ENCODE measurements around the gene MYO1D.

Gene MYO1D

GRCh38 chr17:32625971-32626370 is 251.0 kb downstream of the MYO1D start:
- no peak for DNase-seq (ENCODE audit: low read depth in 2 of 2)

GRCh38 chr17:32623196-32623595 is 253.7 kb downstream of the MYO1D start:
- DNase-seq (ENCODE audit: low read depth in 2 of 2), result no peak

GRCh38 chr17:32622540-32622939 is 254.4 kb downstream of the MYO1D start:
- DNase-seq (ENCODE audit: low read depth in 2 of 2), result no peak

GRCh38 chr17:32621612-32622312 is 255.2 kb downstream of the MYO1D start:
- no peak for DNase-seq (ENCODE audit: low read depth in 2 of 2)

GRCh38 chr17:32615326-32615725 is 261.6 kb downstream of the MYO1D start:
- DNase-seq (ENCODE audit: low read depth in 2 of 2), result no peak

- DNase-seq (ENCODE audit: low read depth in 2 of 2), result no peak
These were observed 266.0 kb downstream of the MYO1D start for GRCh38 chr17:32610943-32611342.

GRCh38 chr17:32609884-32610650 is 266.9 kb downstream of the MYO1D start:
- no peak for DNase-seq (ENCODE audit: low read depth in 2 of 2)

- peak; percentile 53 to 60 for DNase-seq (ENCODE audit: low read depth in 2 of 2)
These were observed 267.8 kb downstream of the MYO1D start for GRCh38 chr17:32609085-32609484.

- no peak for DNase-seq (ENCODE audit: low read depth in 2 of 2)
These were observed 268.7 kb downstream of the MYO1D start for GRCh38 chr17:32608267-32608666.

GRCh38 chr17:32604966-32605365 is 272.0 kb downstream of the MYO1D start:
- DNase-seq (ENCODE audit: low read depth in 2 of 2), result no peak

- DNase-seq (ENCODE audit: low read depth in 2 of 2), result no peak
These were observed 274.5 kb downstream of the MYO1D start for GRCh38 chr17:32602396-32602795.

- DNase-seq (ENCODE audit: low read depth in 2 of 2), result no peak
These were observed 275.1 kb downstream of the MYO1D start for GRCh38 chr17:32601866-32602265.

GRCh38 chr17:32596628-32597027 is 280.3 kb downstream of the MYO1D start:
- DNase-seq (ENCODE audit: low read depth in 2 of 2), result no peak

GRCh38 chr17:32596206-32596605 is 280.7 kb downstream of the MYO1D start:
- DNase-seq (ENCODE audit: low read depth in 2 of 2), result no peak

- no peak for DNase-seq (ENCODE audit: low read depth in 2 of 2)
These were observed 283.9 kb downstream of the MYO1D start for GRCh38 chr17:32593003-32593402.

GRCh38 chr17:32591405-32591804 is 285.5 kb downstream of the MYO1D start:
- DNase-seq (ENCODE audit: low read depth in 2 of 2), result no peak

- DNase-seq (ENCODE audit: low read depth in 2 of 2), result no peak
These were observed 285.9 kb downstream of the MYO1D start for GRCh38 chr17:32590974-32591373.

GRCh38 chr17:32588982-32589381 is 287.9 kb downstream of the MYO1D start:
- DNase-seq (ENCODE audit: low read depth in 2 of 2), result no peak

- DNase-seq (ENCODE audit: low read depth in 2 of 2), result no peak
These were observed 288.8 kb downstream of the MYO1D start for GRCh38 chr17:32588135-32588534.

GRCh38 chr17:32586666-32587065 is 290.3 kb downstream of the MYO1D start:
- DNase-seq (ENCODE audit: low read depth in 2 of 2), result no peak

- DNase-seq (ENCODE audit: low read depth in 2 of 2), result no peak
These were observed 292.1 kb downstream of the MYO1D start for GRCh38 chr17:32584792-32585191.

GRCh38 chr17:32583053-32583452 is 293.9 kb downstream of the MYO1D start:
- DNase-seq (ENCODE audit: low read depth in 2 of 2), result no peak

GRCh38 chr17:32575852-32576251 is 301.1 kb downstream of the MYO1D start:
- DNase-seq (ENCODE audit: low read depth in 2 of 2), result no peak

- DNase-seq (ENCODE audit: low read depth in 2 of 2), result no peak
These were observed 306.9 kb downstream of the MYO1D start for GRCh38 chr17:32570081-32570396.

Data from stimulated activated CD4-positive, alpha-beta T cell treated with anti-CD3 and anti-CD28 coated beads, Interleukin-15, amount 100 ng/mL, for 48 hours (primary cell).